SIG-M5 (cell line): ENCODE data around the gene LMOD3.
A peak's percentile ranks its signal among the peaks of the same experiment; 100 is the strongest.

ENCODE experiments used
- DNase-seq: peaks from one replicate; lab custom pipeline; 2025; lab: John Stamatoyannopoulos, UW

The LMOD3 gene

DNA sequence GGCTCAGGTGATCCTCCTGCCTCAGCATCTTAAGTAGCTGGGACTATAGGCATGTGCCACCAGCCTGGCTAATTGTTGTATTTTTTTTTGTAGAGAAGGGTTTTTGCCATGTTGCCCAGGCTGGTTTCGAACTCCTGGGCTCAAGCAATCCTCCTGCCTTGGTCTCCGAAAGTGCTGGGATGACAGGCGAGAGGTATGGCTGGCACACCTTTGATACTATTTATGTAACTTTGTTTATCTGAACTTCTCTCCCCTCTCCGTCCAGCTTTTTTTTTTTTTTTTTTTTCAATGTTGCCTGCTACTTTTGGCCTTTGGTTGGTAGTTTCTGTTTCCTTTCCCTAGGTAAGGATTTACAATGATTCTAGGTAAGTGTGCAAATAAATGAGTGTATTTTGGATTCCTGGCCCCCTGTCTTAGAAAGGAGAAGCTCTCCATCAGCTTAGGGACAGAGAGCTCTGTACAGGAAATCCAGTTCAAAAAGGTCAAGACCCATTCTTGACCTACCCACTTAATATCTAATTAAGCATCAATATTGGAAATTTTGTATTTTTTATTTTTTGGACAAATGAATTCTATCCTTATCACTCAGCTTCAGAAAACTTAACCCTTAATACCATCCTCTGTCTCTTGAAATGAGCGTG is 30.9 kb downstream of the LMOD3 start:
- DNase-seq = no peak

DNA sequence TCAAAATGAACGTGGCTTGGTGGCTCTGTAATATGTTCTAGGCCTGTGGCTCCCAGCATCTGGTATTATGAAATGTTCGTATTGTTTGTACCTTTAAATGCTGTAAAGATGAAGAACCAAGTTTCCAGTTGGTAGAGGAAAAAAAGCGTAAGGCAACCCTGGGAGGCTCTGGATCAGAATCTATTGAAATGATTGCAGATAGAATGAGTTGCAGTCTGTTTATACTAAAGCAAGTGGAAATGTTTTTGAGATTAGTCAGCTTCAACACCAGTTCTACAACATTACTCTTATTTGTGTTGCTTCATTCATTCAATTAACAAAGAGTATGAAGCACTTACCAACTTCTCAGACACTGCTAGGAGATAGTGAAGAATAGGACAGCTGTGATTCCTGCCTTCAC is 32.4 kb downstream of the LMOD3 start:
- no peak for DNase-seq

DNA sequence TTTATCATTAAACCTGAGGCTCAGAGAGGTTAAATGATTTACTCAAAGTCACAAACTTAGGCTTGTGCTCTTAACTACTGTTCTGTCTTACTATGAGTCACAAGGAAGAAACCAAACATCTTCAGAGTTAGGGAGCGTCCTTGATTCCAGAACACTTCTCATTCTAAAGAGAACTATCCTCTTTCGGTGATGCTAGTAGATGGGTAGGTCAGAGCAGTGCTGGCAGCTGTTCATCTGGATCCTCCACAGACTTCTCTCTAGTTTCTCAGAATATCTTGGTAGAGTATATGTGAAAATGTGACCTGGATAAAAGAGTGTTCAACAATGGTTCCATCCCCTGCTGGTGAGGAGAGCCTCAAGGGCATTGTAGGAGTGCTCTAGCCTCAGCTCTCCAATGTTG is 34.3 kb downstream of the LMOD3 start:
- DNase-seq = no peak

DNA sequence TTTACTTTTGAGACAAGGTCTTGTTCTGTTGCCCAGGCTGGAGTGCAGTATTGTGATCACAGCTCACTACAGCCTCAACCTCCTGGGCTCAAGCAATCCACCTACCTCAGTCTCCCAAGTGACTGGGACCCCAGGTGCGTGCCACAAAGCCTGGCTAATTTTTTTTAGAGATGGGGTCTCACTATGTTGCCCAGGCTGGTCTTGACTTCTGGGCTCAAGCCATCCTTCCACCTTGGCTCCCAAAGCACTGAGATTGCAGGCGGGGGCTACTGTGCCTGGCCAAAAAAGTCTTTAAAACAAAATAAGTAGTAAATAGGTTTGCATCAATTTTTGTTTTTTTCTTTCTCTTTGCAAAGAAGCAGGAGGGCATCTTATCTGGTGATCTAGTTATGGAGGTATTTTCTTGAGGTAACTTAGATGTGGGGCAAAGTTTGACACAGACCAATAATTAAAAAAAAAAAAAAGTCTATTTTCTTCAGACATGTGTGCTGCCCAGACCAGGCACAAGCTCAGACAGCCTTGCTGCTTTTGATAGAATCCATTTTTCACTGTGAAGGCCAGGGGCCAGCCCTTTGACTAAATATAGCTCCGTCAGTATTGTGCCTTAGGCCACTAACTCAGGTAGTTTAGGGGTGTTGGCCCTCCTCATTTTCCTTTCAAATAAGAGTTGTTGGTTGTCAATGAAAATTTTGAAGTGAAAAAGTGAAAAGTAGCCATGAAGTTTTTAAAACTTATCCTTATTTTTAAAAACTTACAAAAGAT is 35.2 kb downstream of the LMOD3 start:
- DNase-seq = no peak

DNA sequence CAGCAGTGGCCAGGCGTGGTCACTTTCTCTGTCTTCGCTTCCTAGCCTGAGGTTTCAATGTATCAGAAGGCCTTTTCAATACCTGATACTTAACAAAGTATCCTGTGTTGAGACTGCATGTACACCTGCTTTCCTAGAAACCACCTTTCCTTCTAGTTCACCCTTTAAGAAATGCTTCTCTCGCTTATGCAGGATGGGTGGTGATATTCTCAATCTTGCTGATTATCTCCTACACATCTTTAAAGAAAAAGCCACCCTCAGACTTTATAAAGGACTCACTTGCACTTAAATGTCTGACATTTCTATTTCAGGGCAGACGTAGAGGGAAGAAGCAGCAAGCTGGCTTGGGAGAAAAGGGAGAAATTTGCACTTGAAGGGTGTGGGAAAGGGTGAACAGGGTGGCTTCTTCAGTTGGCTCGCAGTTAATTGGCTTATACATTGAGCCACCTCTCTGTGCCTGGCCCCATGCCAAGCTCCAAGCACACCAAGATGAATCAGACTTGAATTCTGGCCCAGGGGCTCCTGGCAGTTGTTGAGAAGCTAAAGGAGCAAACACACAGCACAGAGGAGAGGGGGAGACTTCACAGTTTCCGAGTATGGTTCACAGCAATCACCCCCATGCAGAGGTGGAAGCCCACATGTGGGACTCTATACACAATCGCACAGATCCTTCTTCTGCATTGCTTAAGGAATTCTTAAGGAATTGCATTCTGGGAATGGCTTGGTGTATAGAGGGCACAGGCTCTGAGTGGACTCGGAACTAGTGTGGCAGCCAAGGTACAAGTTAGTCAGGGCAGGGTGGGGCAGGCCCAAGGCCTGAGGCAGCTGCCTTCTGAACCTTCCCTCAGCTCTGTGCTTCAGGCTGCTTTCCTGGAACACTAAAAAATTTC is 36.3 kb downstream of the LMOD3 start:
- peak; percentile 47 for DNase-seq

DNA sequence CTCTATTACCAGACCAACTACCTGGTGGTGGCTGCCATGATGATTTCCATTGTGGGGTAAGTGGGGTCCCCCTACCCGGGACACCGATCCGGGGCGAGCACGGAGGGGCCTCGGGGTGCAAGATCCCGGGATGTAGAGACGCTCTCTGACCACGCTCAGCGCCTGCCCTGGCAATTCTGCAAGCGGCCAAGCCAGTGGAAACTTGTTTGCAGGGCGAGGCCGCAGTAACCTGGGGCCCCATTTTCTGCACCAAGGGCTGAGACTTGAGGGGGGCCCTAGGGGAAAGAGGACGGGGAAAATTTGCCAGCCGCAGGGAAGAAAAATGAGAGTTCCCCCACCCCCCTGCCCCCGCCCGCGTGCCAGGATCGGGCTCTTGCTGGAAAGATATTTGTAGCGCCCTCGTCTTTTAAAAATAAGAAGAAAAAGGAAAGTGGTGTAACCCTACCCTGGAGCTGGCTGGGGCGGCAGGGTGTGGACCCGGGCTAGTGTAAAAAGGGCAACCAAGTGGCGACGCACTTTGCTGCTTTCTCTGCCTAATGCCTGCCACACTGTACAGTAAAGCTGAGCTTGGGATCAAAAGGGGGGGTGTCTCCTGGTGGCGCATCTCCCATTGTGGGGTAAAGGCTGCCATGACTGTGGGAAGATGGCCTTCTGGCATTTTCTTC is 37.1 kb downstream of the LMOD3 start:
- DNase-seq = no peak

DNA sequence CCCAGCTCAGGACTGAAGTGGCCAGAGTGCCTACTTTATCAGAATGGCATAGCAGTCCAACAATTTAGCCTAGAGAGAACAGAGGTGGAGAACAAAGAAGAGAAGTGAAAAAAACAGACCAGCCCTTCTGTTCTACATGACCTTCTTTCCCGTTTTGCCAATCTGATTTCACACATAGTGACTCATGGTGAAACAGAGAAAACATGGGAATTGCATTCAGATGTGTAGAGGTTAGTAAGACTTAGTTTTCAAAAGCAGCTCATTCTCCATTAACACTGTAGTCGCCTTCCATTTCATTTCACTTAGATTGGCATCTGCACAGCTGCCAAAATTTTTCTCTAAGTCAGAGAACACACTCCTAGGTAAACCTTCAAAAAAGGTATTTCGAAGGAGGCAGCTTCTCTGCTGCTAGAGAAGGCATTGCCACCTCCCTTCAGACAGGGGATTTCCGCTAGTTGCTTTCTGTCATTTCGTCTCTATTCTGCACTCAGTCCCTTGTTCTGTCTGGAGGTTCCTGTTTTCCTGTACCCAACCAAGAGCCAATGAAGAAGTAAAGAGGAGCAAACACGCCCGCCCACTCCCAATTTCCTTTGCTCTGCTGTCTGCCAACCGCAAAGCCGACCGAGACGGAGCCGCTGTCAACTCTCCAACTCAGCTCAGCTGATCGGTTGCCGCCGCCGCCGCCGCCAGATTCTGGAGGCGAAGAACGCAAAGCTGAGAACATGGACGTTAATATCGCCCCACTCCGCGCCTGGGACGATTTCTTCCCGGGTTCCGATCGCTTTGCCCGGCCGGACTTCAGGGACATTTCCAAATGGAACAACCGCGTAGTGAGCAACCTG is 37.8 kb downstream of the LMOD3 start, which contains the start of gene ARL6IP5:
Gene ARL6IP5 (plus strand): TSS at position 612 of the 842 bp plus-strand sequence. CDS start 111 bp downstream, at position 723.
- peak; percentile 99 for DNase-seq

DNA sequence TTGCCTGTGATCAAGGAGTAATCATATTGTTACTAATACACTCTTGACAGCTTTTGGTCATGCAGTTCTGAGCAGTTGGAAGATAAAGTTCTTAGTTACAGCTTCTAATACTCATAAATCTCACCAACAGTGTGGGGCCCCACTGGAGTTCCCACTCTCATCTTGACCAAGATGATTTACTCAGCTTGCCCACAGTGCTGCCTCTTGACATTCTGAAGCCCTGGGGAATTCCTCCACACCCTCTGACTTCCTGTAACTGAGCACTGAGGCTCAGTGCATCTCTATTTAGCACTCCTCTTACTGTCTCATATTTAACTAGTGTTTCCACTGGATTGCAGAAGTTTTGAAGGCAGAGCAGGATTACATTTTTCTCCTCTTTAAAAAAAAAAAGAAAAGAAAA is 39.6 kb downstream of the LMOD3 start:
- no peak for DNase-seq

DNA sequence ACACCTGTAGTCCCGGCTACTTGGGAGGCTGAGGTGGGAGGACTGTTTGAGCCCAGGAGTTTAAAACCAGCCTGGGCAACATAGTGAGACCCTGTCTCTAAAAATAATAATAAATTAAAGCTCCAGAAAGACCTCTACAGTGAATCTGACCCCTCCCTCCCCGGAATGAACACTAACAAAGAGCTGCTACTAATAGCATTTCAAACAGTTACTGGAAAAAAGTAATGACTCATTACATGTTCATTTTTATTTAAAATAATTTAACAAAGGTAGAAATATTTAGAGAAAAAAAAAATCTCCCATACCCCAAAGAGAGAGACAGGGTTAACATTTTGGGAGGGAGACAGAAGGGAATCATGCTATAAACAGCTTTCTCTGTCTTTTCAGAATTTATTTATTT is 40.0 kb downstream of the LMOD3 start:
- DNase-seq = no peak

DNA sequence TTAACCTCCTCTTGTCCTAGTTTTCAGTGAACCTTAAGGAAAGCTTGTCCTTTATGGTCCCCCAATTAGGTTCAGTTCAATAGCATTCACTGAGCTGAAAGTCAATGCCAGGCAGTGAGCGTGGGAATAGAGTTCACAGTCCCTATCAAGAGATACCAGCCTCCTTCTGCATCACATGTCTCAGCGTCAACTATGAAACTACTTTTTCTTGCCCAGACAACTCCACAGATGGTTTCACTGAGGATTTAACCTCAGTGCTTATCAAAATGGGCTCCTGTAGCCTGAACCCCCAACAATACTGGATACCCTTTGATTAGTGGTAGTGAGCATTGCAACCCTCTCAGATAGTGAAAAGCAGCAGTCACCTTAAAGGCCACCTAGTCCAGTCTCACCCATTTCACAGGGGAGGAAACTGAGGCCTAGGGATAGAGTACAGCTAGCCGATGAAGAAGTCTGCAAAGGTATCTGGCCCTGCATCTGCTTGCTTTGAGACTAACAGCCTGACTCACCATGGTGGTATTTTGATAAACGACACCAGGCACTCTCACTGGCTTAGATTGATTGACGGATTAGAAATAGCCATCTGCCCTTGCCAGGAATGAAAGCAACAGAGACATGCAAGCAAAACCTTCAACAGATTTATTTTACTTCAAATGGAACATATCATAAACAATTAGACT is 40.7 kb downstream of the LMOD3 start:
- DNase-seq = no peak

DNA sequence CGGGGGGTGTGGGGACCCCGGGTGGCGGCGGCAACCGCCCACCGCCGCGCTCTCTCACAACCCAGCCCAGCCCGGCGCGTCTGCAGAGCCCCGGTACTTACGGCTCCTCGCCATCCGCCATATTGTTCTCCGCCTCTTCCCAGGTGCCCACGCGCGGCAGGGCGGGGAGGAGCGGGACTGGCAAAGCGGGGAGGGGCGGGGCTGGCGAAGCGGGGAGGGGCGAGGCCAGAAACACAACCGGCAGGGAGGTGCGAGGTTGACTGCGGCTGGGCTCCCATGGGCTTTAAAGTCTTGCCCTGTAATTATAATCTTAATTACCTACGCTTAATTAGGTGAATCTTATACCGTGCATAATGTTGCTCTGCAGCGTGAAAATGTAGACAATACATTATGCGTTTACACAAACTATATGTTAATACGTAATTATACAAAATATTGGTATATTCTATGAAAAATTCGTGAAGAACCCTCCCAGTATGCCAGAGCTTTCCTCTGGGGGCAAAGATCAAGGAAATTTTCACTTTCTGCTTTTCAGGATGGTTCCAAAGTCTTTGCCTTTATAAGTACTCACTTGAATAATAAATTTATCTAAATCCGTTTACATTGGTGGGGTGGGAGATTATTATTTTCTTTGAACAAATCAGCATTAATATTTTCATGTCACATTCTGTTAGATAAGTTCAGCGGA is 42.0 kb downstream of the LMOD3 start, which contains the start of gene UBA3:
Gene UBA3 (minus strand): TSS at position 133 of the 688 bp plus-strand sequence. CDS start 12 bp downstream, at position 121.
- no peak for DNase-seq

DNA sequence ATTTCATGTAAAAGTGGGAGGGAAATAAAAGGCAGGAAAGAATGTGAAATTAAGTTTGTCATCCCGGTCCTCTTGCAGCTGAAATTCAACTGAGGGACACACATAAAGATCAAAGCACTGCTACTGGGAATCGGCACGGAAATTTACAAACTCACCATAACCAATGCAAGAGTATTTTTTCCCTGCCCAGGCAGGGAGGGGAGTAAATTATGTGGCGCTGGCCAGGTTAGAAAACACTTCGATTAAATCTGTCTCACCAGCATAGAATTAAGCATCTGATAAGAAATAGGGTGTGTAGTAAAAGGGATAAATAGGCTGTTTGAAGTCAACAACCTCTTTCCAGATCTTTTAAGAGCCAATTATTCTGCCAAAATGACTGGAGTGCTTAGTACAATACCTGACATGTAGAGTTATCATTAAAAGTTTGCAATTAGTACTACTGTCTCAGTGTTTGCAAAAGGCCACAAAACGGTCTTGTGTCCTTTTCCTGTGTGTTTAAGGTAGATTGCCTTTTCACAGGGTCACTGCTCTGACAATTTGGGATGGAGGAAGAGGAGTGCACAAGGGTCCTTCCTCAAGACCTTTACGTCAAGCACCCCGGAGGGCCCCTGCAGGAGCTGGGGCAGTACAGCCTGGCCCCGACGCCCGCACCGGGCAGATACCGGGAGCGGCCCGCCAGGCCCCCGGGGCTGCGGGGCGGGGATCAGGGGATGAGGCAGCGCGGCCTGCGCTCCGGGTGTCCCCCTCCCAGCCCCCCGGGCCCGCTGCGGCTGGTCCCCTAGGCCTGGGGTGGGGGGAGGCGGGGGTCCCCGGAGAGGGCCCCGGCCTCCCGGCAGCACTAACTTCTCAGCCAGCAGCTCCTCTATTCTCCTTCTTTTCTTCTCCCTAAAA is 42.9 kb downstream of the LMOD3 start:
- DNase-seq = no peak

DNA sequence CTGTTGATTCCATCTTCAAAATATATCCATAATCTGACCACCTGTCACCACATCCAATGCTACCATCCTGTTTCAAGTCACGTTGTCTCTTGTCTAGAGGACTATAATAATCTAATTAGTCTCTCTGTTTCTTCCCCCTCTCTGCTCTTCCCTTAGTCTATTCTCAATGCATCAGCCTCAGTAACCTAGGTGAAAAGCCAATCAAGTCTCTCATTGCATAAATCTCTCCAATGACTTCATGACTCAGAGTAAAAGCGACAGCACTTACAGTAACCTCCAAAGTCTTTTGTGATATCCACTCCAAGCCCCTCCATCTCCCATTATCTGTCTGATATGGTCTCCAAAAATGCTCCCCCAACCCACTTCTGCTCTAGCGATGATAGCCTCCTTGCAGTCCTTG is 49.5 kb downstream of the LMOD3 start:
- DNase-seq = no peak

DNA sequence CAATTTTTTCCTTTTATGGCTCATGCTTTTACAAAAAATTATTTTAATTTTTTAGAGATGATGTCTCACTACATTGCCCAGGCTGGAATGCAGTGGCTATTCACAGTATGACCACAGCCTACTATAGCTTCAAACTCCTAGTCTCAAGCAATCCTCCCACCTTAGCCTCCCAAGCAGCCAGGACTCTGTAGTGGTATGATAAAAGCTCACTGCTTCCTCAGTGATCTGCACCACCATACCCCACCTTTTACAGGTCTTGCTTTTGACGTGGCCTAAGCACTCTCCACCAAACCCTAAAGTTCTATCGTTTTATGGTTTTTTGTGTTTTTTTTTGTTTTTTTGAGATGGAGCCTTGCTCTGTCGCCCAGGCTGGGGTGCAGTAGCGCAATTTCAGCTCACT is 56.3 kb downstream of the LMOD3 start:
- DNase-seq = no peak

DNA sequence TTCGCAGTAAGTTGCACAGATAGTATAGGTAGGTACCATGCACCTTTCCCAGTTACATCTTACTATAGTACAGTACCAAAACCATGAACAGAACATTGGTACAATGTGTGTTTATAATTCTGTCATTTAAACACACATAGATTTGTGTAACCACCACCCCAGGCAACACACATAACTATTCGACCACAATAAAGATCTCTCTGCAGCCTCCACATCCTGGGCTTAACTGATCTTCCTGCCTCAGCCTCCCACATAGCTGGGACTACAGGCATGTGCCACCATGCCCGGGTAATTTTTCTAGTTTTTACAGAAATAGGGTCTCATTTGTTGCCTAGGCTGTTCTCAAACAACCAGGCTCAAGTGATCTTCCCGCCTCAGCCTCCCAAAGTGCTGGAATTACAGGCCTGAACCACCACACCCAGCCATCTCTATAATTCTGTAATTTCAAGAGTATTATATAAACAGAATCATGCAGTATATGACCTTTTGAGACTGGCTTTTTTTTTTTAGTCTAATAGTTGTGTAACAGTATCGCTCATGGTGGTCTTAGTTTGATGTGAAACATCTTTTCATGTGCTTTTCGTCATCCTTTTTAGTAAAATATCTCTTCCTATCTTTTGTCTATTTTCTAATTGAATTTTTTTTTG is 57.0 kb downstream of the LMOD3 start:
- DNase-seq = no peak

DNA sequence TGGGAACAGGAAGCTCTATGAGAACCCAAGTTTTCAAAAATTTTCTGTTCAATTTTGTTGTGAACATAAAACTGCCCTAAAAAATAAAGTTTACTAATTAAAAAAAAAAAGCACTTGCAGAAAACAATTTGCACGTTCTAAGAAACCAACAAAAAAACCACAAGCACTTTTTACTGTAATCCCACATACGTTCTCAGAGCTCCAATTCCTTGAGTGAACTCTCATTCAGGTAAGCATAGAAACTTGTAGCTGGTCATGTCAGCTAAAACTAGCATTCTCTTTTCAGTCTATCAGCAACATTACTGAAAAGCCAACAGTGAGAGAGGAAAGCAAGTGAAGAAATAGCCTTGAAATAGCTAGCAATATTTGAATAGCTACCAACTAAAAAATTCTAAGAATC is 58.8 kb downstream of the LMOD3 start:
- DNase-seq = no peak

DNA sequence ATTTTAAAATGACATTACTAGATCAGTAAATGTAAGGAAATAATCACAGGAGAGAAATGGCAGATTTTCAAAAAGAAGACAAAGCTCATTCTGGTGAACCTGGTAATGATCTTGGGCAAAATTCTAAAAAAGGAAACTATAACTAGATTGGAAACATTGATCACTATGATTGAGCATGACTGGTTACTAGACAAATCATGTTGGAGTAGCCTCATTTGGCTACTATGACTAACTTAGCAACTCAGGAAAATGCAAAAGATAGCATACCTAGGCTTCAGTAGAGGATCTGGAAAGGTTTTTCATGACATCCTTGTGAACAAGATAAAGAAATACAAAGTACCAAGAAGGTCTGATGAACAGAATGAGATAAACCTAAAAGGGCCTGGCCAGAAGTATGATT is 62.7 kb downstream of the LMOD3 start:
- DNase-seq = no peak

DNA sequence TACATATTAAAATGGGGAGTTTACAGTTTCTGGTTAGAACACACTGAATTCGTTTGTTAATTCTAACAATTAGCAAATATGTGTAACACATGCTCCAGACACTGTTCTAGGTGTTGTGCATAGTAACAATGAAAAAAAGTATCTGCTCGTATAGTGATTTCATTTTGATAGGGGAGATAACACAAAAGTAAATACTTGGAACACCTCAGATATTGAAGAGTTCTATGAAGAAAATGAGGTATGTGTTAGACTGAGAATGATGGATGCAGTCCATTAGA is 63.5 kb downstream of the LMOD3 start:
- no peak for DNase-seq
